ENCODE results near the gene FLRT1.

Gene FLRT1

DNA sequence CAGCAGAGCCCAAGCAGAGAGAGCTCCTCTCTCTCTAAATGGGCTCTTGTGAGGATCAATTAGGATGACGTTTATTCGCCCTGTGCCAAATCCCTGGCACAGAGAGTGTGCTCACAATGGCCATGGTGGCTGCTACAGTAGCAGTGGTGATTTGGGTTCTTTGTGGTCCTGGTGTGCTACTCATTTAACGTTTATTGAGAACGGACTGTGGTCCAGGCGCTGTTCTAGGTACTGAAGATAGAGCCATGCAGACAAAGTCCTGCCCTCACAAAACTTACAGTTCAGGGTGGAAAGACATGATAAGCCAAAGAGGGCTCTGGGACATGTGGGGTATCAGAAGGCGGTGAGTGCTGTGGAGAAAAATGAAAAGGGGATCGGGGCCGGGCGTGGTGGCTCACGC lies 44.2 kb upstream of the FLRT1 start:
- Histone ChIP-seq H2AFZ (ENCODE audit: low read depth, low read length, severe bottlenecking) (no peak overlapping the region), H3K79me2 (ENCODE audit: insufficient read depth, low read length) (peaks cover 20% of the 10 kb centered on the region), H3K9me2 (replicated peaks; ENCODE audit: insufficient read depth, low read length) (no peaks in the 10 kb centered on the region), H3K4me3 (ENCODE audit: insufficient read depth, low read length, poor library complexity, severe bottlenecking) (no peak overlapping the region), H4K20me1 (ENCODE audit: low read depth, low read length) (no peaks in the 10 kb centered on the region), H3K9ac (ENCODE audit: low read length) (no peak overlapping the region), H3K9me3 (ENCODE audit: insufficient read depth, low read length) (no peaks in the 10 kb centered on the region), H3K27me3 (ENCODE audit: low read length) (no peaks in the 10 kb centered on the region), H3K27ac (ENCODE audit: low read depth, low read length) (no peak overlapping the region), H3F3A (ENCODE audit: insufficient read depth) (no peaks in the 10 kb centered on the region), H3K4me2 (ENCODE audit: low read depth, low read length, poor library complexity, severe bottlenecking) (no peak overlapping the region), H3K36me3 (ENCODE audit: low read length) (no peaks in the 10 kb centered on the region)
- TF ChIP-seq, protein P1, sequence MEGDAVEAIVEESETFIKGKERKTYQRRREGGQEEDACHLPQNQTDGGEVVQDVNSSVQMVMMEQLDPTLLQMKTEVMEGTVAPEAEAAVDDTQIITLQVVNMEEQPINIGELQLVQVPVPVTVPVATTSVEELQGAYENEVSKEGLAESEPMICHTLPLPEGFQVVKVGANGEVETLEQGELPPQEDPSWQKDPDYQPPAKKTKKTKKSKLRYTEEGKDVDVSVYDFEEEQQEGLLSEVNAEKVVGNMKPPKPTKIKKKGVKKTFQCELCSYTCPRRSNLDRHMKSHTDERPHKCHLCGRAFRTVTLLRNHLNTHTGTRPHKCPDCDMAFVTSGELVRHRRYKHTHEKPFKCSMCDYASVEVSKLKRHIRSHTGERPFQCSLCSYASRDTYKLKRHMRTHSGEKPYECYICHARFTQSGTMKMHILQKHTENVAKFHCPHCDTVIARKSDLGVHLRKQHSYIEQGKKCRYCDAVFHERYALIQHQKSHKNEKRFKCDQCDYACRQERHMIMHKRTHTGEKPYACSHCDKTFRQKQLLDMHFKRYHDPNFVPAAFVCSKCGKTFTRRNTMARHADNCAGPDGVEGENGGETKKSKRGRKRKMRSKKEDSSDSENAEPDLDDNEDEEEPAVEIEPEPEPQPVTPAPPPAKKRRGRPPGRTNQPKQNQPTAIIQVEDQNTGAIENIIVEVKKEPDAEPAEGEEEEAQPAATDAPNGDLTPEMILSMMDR (IDR thresholded peaks at IDR 0.05; ENCODE audit: insufficient read depth, low read length, poor library complexity, severe bottlenecking): no peak
- TF ChIP-seq EZH2phosphoT487 (conservative IDR thresholded peaks at IDR 0.05; ENCODE audit: low read length): no peak

DNA sequence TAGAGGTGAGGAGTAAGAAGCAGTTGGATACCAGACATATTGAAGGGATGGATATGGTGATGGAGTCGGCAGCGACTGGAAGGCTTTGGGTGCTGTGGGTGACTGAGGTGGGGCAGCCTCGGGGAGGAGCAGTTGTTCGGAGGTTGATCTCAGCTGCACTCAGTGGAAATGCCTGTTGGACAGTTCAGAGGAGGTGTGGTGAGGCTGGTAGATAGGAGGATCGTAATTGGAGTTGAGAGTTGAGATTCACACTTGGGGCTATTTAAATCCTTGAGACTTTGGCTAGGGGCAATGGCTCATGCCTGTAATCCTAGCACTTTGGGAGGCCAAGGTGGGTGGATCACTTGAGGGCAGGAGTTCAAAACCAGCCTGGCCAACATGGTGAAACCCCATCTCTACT lies 42.6 kb upstream of the FLRT1 start:
- no peaks in the 10 kb centered on the region for H3K9me2 ChIP-seq (replicated peaks; ENCODE audit: insufficient read depth, low read length)
- no peaks in the 10 kb centered on the region for H4K20me1 ChIP-seq (ENCODE audit: low read depth, low read length)
- no peaks in the 10 kb centered on the region for H3K36me3 ChIP-seq (ENCODE audit: low read length)
- TF ChIP-seq, protein P1 (IDR thresholded peaks at IDR 0.05; ENCODE audit: insufficient read depth, low read length, poor library complexity, severe bottlenecking): no peak
- TF ChIP-seq EZH2phosphoT487 (conservative IDR thresholded peaks at IDR 0.05; ENCODE audit: low read length): no peak
- no peak overlapping the region for H2AFZ ChIP-seq (ENCODE audit: low read depth, low read length, severe bottlenecking)
- no peak overlapping the region for H3K4me2 ChIP-seq (ENCODE audit: low read depth, low read length, poor library complexity, severe bottlenecking)
- H3K27ac ChIP-seq (ENCODE audit: low read depth, low read length): no peak overlapping the region
- peaks cover 4% of the 10 kb centered on the region; the same call in 1 of the 2 replicates for H3K79me2 ChIP-seq (ENCODE audit: insufficient read depth, low read length)
- H3K27me3 ChIP-seq (ENCODE audit: low read length): no peaks in the 10 kb centered on the region
- no peak overlapping the region for H3K9ac ChIP-seq (ENCODE audit: low read length)
- H3F3A ChIP-seq (ENCODE audit: insufficient read depth): no peaks in the 10 kb centered on the region
- H3K9me3 ChIP-seq (ENCODE audit: insufficient read depth, low read length): no peaks in the 10 kb centered on the region
- no peak overlapping the region for H3K4me3 ChIP-seq (ENCODE audit: insufficient read depth, low read length, poor library complexity, severe bottlenecking)

DNA sequence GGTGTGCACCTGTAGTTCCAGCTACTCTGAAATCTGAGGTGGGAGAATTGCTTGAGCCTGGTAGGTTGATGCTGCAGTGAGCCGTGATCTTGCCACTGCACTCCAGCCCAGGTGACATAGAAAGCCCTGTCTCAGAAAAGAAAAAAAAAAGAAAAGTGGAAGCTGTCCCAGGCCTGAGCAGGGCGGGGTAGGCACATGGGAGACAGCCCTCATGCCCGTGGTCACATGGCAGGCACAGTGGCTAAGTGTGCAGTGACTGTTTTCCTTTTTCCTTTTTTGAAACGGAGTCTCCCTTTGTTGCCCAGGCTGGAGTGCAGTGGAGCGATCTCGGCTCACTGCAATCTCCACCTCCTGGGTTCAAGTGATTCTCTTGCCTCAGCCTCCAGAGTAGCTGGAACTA lies 41.7 kb upstream of the FLRT1 start:
- Histone ChIP-seq H3K4me2 (ENCODE audit: low read depth, low read length, poor library complexity, severe bottlenecking) (no peak overlapping the region), H3K4me3 (ENCODE audit: insufficient read depth, low read length, poor library complexity, severe bottlenecking) (no peak overlapping the region), H4K20me1 (ENCODE audit: low read depth, low read length) (no peaks in the 10 kb centered on the region), H3K27ac (ENCODE audit: low read depth, low read length) (no peak overlapping the region), H3K9ac (ENCODE audit: low read length) (no peak overlapping the region), H3K27me3 (ENCODE audit: low read length) (no peaks in the 10 kb centered on the region), H2AFZ (ENCODE audit: low read depth, low read length, severe bottlenecking) (no peak overlapping the region), H3K9me3 (ENCODE audit: insufficient read depth, low read length) (no peaks in the 10 kb centered on the region), H3K79me2 (ENCODE audit: insufficient read depth, low read length) (no peaks in the 10 kb centered on the region), H3K36me3 (ENCODE audit: low read length) (no peaks in the 10 kb centered on the region), H3F3A (ENCODE audit: insufficient read depth) (no peaks in the 10 kb centered on the region), H3K9me2 (replicated peaks; ENCODE audit: insufficient read depth, low read length) (no peaks in the 10 kb centered on the region)
- no peak for TF ChIP-seq EZH2phosphoT487 (conservative IDR thresholded peaks at IDR 0.05; ENCODE audit: low read length)
- TF ChIP-seq, protein P1 (IDR thresholded peaks at IDR 0.05; ENCODE audit: insufficient read depth, low read length, poor library complexity, severe bottlenecking): no peak

All from SU-DHL-6 (cell line).